GM12878 (cell line): ENCODE measurements around the gene SORCS2.

Experiments used
- BRCA1 ChIP-seq: IDR thresholded peaks from 2 replicates; pipeline ENCODE4 v1.6.1; 2011; ENCODE audit warnings: low read depth, low read length, improper control_type of control experiment
- CTCF ChIP-seq, 3 experiments: IDR thresholded peaks in 2 of 3; conservative IDR thresholded peaks in 1 of 3; 2 replicates each; pipeline ENCODE4 v1.5.1; 2011; ENCODE audit warnings: low read depth in 3 of 3, low read length in 3 of 3, mild to moderate bottlenecking in 3 of 3, control low read depth in 2 of 3, moderate library complexity in 2 of 3, inconsistent platforms in 1 of 3, mixed read lengths in 1 of 3; ENCODE audit not compliant: control insufficient read depth in 2 of 3, insufficient read depth in 1 of 3; ENCODE audit errors: extremely low read depth in 1 of 3
- EZH2 ChIP-seq: IDR thresholded peaks from 2 replicates; pipeline ENCODE4 v1.6.1; 2012; ENCODE audit warnings: low read depth, mild to moderate bottlenecking, control low read depth, inconsistent platforms, low read length, borderline replicate concordance; ENCODE audit not compliant: control insufficient read depth
- FOS ChIP-seq: IDR thresholded peaks from 3 replicates; pipeline ENCODE4 v1.6.1; 2011; ENCODE audit warnings: borderline replicate concordance; ENCODE audit not compliant: insufficient read length; ENCODE audit errors: extremely low read depth
- IRF5 ChIP-seq: fragments of 450-650 bp; IDR thresholded peaks from 2 replicates; pipeline ENCODE4 v1.6.1; 2017; ENCODE audit warnings: borderline replicate concordance
- POLR2AphosphoS5 ChIP-seq: IDR thresholded peaks from 2 replicates; pipeline ENCODE4 v1.6.1; 2011; ENCODE audit warnings: mild to moderate bottlenecking, low read length, inconsistent platforms
- RAD21 ChIP-seq: IDR thresholded peaks from 2 replicates; pipeline ENCODE4 v1.6.1; 2011; ENCODE audit warnings: mild to moderate bottlenecking, low read depth, low read length, moderate library complexity; ENCODE audit not compliant: insufficient read depth
- ZBED1 ChIP-seq: IDR thresholded peaks from 2 replicates; pipeline ENCODE4 v1.6.1; 2016; ENCODE audit warnings: borderline replicate concordance
- ZNF217 ChIP-seq: fragments of 450-650 bp; IDR thresholded peaks from 2 replicates; pipeline ENCODE4 v1.6.1; 2017; ENCODE audit warnings: antibody characterized with exemption, mild to moderate bottlenecking
- TF ChIP-seq, protein P1 (sequence below): IDR thresholded peaks from 2 replicates; pipeline ENCODE4 v1.6.1; 2012; ENCODE audit warnings: low read length, inconsistent platforms

DNA sequence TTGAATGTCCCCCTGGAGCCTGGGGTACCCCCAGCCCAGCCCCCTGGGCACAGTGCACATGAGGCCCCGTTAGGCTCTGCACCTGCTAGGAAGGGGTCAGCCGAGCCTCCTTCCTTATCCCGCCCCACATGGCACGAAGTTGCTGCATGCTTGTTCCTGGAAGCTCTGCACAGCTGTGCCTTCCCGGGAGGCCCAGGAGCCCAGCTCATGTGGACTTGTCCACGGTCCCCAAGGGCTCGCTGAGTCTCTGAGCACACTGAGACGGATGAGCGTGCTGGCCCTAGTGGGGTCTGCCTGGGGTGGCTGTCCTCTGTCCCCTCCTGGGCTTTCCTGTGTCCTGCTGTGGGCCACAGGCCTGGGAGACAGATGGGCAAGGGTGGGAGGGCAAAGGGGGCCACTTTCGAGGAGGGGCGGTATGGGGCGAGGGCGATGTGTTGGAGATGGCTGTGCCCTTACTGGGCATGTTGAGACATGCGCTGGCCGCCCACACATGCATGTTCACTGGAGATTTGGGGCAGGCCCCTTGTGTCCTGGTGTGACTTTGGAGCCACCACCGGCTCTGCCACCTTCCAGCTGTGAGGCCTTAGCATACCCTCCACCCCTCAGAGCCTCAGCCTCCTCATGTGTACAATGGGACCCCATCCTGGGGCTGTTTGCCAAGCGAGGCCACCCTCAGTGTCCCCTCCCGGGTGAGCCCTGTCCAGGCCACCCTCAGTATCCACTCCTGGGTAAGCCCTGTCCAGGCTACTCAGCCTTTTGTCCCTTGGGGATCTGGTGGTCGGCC is 509.7 kb downstream of the SORCS2 start:
- TF ChIP-seq, protein P1, sequence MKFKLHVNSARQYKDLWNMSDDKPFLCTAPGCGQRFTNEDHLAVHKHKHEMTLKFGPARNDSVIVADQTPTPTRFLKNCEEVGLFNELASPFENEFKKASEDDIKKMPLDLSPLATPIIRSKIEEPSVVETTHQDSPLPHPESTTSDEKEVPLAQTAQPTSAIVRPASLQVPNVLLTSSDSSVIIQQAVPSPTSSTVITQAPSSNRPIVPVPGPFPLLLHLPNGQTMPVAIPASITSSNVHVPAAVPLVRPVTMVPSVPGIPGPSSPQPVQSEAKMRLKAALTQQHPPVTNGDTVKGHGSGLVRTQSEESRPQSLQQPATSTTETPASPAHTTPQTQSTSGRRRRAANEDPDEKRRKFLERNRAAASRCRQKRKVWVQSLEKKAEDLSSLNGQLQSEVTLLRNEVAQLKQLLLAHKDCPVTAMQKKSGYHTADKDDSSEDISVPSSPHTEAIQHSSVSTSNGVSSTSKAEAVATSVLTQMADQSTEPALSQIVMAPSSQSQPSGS = no peak
- TF ChIP-seq FOS = no peak
- TF ChIP-seq EZH2 = no peak
- no peak for TF ChIP-seq POLR2AphosphoS5
- no peak for TF ChIP-seq RAD21
- TF ChIP-seq BRCA1 = no peak
- no peak for TF ChIP-seq ZNF217
- TF ChIP-seq IRF5 = no peak
- no peak for TF ChIP-seq CTCF (IDR thresholded peaks at IDR 0.05 in 2 of 3, conservative IDR thresholded peaks at IDR 0.05 in 1 of 3; ENCODE audit: control insufficient read depth in 2 of 3, extremely low read depth in 1 of 3, insufficient read depth in 1 of 3, low read depth in 3 of 3, low read length in 3 of 3)
- no peak for TF ChIP-seq ZBED1
